ENCODE measurements around the gene CD37.
"Not testable (repeated sequence)": the region's sequence is repeated elsewhere in the genome, so short reads cannot be mapped to it uniquely, and the experiment has no call there.

Gene CD37

DNA sequence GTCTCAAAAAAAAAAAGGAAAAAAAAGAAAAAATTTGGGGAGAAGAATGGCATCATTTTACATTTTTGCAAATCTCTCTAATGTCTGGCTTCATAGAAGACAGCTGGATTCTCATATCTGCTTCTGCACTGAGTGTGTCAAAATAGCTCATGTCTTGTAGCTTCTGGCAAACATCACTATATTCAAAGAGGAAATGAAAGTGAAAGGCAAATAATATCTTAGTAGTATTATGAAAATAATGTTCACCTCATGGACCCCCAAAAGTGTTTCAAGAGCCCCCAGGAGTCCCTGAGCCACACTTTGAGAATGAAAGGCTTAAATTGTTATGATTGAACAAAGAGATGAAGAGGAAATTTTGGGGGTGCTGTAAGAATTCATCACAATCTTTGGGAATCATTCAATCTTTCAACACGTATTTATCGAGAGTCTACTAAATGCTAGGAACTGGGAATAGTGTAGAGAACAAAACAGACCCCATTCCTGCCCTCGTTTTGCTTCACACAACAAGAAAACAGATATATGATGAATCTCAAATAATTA lies 9.0 kb upstream of the CD37 start:
- H3K27ac ChIP-seq = no peak overlapping the region
- H3K36me3 ChIP-seq (ENCODE audit: insufficient read depth, low read length) = peaks cover 18% of the 10 kb centered on the region
- no peak overlapping the region for H3K4me3 ChIP-seq

DNA sequence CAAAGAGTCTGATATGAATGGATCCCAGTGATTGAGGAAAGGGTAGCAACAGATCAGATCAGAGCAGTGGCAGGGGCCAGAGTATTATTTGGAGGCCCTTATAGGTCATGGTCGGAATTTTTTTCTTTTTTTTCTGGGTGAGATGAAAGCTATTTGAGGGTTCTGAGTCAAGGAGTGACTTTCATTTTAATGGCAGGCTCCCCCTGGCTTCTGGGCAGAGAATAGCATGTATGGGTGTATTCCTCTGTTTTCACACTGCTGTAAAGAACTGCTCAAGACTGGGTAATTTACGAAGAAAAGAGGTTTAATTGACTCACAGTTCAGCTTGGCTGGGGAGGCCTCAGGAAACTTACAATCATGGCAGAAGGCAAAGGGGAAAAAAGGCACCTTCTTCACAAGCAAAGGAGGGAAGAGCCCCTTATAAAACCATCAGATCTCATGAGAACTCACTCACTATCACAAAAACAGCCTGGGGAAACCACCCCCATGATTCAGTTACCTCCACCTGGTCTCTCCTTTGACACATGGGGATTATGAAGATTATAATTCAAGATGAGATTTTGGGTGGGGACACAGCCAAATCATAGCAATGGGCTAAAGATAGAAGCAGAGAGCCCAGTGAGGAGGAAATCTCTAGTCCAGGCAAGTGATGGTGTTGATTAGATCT lies 7.2 kb upstream of the CD37 start:
- TF ChIP-seq FOXP2 (optimal IDR thresholded peaks at IDR 0.05; ENCODE audit: control extremely low read depth, extremely low read length, insufficient read depth) (no peak), POLR2AphosphoS5 (IDR thresholded peaks at IDR 0.05; ENCODE audit: borderline replicate concordance, low read depth, low read length) (no peak), EZH2 (IDR thresholded peaks at IDR 0.05) (no peak)
- Histone ChIP-seq H3K9me3 (ENCODE audit: low read depth, low read length) (0 out of 2 replicates have a peak, but pooled peaks cover 2% of the 10 kb centered on the region), H3K36me3 (ENCODE audit: insufficient read depth, low read length) (peaks cover 7% of the 10 kb centered on the region), H3K9ac (ENCODE audit: insufficient read length) (no peak overlapping the region), H3K27ac (no peak overlapping the region), H3K4me3 (no peak overlapping the region)
- no peak for DNase-seq (ENCODE audit: low read depth, low spot score)

More for the DNA sequence above, 9.0 kb upstream of the CD37 start:
- Histone ChIP-seq H3K9me3 (ENCODE audit: low read depth, low read length) (0 out of 2 replicates have a peak, but pooled peaks cover 5% of the 10 kb centered on the region), H3K9ac (ENCODE audit: insufficient read length) (no peak overlapping the region)
- no peak for DNase-seq (ENCODE audit: low read depth, low spot score)
- no peak for TF ChIP-seq POLR2AphosphoS5 (IDR thresholded peaks at IDR 0.05; ENCODE audit: borderline replicate concordance, low read depth, low read length)
- no peak for TF ChIP-seq FOXP2 (optimal IDR thresholded peaks at IDR 0.05; ENCODE audit: control extremely low read depth, extremely low read length, insufficient read depth)
- no peak for TF ChIP-seq EZH2 (IDR thresholded peaks at IDR 0.05)

GRCh38 chr19:49328741-49329140 lies 6.5 kb upstream of the CD37 start:
- DNase-seq (ENCODE audit: low read depth, low spot score) = no peak
- Histone ChIP-seq H3K9ac (ENCODE audit: insufficient read length) (no peak overlapping the region), H3K9me3 (ENCODE audit: low read depth, low read length) (no peaks in the 10 kb centered on the region), H3K36me3 (ENCODE audit: insufficient read depth, low read length) (peaks cover under 1% of the 10 kb centered on the region; the same call in 1 of the 2 replicates), H3K4me3 (no peak overlapping the region), H3K27ac (no peak overlapping the region)
- no peak for TF ChIP-seq POLR2AphosphoS5 (IDR thresholded peaks at IDR 0.05; ENCODE audit: borderline replicate concordance, low read depth, low read length)
- no peak for TF ChIP-seq EZH2 (IDR thresholded peaks at IDR 0.05)
- TF ChIP-seq FOXP2 (optimal IDR thresholded peaks at IDR 0.05; ENCODE audit: control extremely low read depth, extremely low read length, insufficient read depth) = no peak

DNA sequence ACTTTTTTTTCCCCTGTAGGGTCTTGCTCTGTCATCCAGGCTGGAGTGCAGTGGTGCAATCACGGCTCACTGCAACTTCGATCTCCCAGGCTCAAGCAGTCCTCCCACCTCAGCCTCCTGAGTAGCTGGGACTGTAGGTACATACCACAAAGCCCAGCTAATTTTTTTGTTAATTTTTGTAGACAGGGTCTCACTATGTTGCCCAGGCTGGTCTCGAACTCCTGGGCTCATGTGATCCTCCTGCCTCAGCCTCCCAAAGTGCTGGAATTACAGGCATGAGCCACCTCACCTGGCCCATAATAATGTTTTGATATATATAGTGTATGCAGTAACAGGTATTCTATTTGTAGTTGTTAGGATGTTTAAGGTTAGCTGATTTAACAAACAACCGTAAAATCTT lies 4.0 kb upstream of the CD37 start:
- H3K27ac ChIP-seq; DNase-seq (ENCODE audit: low read depth, low spot score); H3K9me3 ChIP-seq (ENCODE audit: low read depth, low read length); H3K36me3 ChIP-seq (ENCODE audit: insufficient read depth, low read length); H3K9ac ChIP-seq (ENCODE audit: insufficient read length); H3K4me3 ChIP-seq: not testable (repeated sequence)

DNA sequence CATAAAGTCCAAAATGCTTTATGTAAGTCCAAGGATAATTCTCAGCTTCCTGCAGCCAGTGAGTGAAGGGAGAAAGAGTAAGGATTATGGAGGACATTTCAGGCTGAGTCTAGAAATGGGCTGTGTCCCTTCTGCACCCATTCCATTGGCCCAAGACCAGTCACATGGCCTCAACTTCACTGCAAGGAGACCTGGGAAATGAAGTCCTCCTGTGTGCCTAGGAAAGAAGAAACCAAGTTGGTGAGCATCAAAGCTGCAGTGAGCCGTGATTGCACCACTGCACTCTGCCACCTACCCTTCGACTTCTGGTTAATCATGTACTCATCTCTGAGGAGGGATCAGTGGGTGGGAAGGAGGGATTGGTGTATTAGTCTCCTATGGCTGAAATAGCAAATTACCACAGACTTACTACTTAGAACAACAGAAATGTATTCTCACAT lies 3.6 kb upstream of the CD37 start:
- Histone ChIP-seq H3K9me3 (ENCODE audit: low read depth, low read length) (no peaks in the 10 kb centered on the region), H3K4me3 (no peak overlapping the region), H3K27ac (no peak overlapping the region), H3K36me3 (ENCODE audit: insufficient read depth, low read length) (no peaks in the 10 kb centered on the region; the same call in 1 of the 2 replicates), H3K9ac (ENCODE audit: insufficient read length) (no peak overlapping the region)
- no peak for DNase-seq (ENCODE audit: low read depth, low spot score)
- TF ChIP-seq FOXP2 (optimal IDR thresholded peaks at IDR 0.05; ENCODE audit: control extremely low read depth, extremely low read length, insufficient read depth) (no peak), POLR2AphosphoS5 (IDR thresholded peaks at IDR 0.05; ENCODE audit: borderline replicate concordance, low read depth, low read length) (no peak)

GRCh38 chr19:49332691-49333417 lies 2.4 kb upstream of the CD37 start:
- not testable (repeated sequence) for H3K27ac ChIP-seq; H3K9ac ChIP-seq (ENCODE audit: insufficient read length); H3K36me3 ChIP-seq (ENCODE audit: insufficient read depth, low read length); DNase-seq (ENCODE audit: low read depth, low spot score); H3K9me3 ChIP-seq (ENCODE audit: low read depth, low read length); H3K4me3 ChIP-seq

- no peak for DNase-seq (ENCODE audit: low read depth, low spot score)
- Histone ChIP-seq H3K36me3 (ENCODE audit: insufficient read depth, low read length) (no peaks in the 10 kb centered on the region; the same call in 1 of the 2 replicates), H3K9me3 (ENCODE audit: low read depth, low read length) (no peaks in the 10 kb centered on the region), H3K27ac (0 out of 2 replicates have a peak overlapping the region, but pooled peaks have one; percentile 25), H3K9ac (ENCODE audit: insufficient read length) (no peak overlapping the region), H3K4me3 (no peak overlapping the region)
- no peak for TF ChIP-seq FOXP2 (optimal IDR thresholded peaks at IDR 0.05; ENCODE audit: control extremely low read depth, extremely low read length, insufficient read depth)
- TF ChIP-seq EZH2 (IDR thresholded peaks at IDR 0.05) = no peak
- TF ChIP-seq POLR2AphosphoS5 (IDR thresholded peaks at IDR 0.05; ENCODE audit: borderline replicate concordance, low read depth, low read length) = no peak
Observed at GRCh38 chr19:49333418-49333805, 1.8 kb upstream of the CD37 start.

DNA sequence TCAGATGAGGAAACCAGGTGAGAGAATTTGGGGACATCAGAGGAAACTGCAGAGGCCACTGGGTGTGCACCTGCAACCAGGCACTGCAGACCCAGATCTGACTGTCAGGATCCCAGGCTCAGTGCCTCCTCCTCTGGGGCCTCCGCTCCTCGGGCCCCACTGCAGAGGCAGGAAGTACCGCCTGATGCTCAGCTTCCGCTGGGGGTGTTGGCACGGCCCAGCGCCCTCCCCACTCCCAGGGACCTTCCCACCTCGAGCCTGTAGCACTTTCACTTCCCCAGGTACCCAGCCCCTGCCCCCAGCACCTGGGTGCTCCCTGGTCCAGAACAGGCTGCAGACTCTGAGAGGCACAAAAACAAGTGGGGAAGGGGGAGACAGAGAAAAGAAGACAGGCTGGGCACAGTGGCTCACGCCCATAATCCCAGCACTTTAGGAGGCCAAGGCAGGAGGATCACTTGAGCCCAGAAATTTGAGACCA lies 1.4 kb upstream of the CD37 start:
- Histone ChIP-seq H3K9me3 (ENCODE audit: low read depth, low read length) (no peaks in the 10 kb centered on the region), H3K4me3 (no peak overlapping the region), H3K27ac (0 out of 2 replicates have a peak overlapping the region, but pooled peaks have one; percentile 25), H3K36me3 (ENCODE audit: insufficient read depth, low read length) (no peaks in the 10 kb centered on the region; the same call in 1 of the 2 replicates), H3K9ac (ENCODE audit: insufficient read length) (no peak overlapping the region)
- no peak for TF ChIP-seq POLR2AphosphoS5 (IDR thresholded peaks at IDR 0.05; ENCODE audit: borderline replicate concordance, low read depth, low read length)
- no peak for TF ChIP-seq EZH2 (IDR thresholded peaks at IDR 0.05)
- TF ChIP-seq FOXP2 (optimal IDR thresholded peaks at IDR 0.05; ENCODE audit: control extremely low read depth, extremely low read length, insufficient read depth) = no peak
- DNase-seq (ENCODE audit: low read depth, low spot score) = no peak
